Panc1 (cell line): ENCODE measurements around the gene PER2. TPM values are rescaled to one million over a fixed set of nuclear protein-coding genes. Genes with fewer than 3 reads are reported as not detected.

Source experiments
- ATAC-seq: fragments of 200-7000 bp; cut with Tn5 transposase; 2 replicates; pipeline ENCODE4 v1.9.1; 2020; ENCODE audit warnings: mild to moderate bottlenecking, moderate library complexity
- BruUV-seq: library from RNA; stranded (reverse); fragments of 400-500 nt; replicated peaks from 2 replicates; lab custom pipeline; 2021; lab: Mats Ljungman, UMichigan
- CTCF ChIA-PET: fragments of 300-600 bp; sonication (Branson Sonifier 250); formaldehyde crosslinking; loops from one replicate; lab custom pipeline; 2022; ENCODE audit warnings: antibody characterized with exemption; lab: Charles Lee
- POLR2A ChIA-PET: fragments of 300-600 bp; sonication (Branson Sonifier 250); formaldehyde crosslinking; loops from one replicate; lab custom pipeline; 2022; ENCODE audit warnings: antibody characterized with exemption; lab: Charles Lee
- DNase-seq: peaks from one replicate; pipeline ENCODE4 v3.0.0-alpha.2; 2010; ENCODE audit warnings: low read depth, low spot score
- H3K27ac ChIP-seq: 2 replicates; pipeline ENCODE4 v1.5.1; 2011; ENCODE audit warnings: mild to moderate bottlenecking, low read length, inconsistent platforms
- H3K27me3 ChIP-seq: fragments of 200-500 bp; sonication (Bioruptor generic); 2 replicates; pipeline ENCODE4 v1.6.0; 2014; ENCODE audit warnings: low read length, inconsistent platforms; ENCODE audit not compliant: control insufficient read depth, insufficient read depth
- H3K36me3 ChIP-seq: fragments of 200-500 bp; sonication (Bioruptor generic); 2 replicates; pipeline ENCODE4 v1.5.1; 2014; ENCODE audit warnings: inconsistent platforms, mild to moderate bottlenecking, low read length, moderate library complexity; ENCODE audit not compliant: control insufficient read depth, insufficient read depth
- H3K4me1 ChIP-seq: 2 replicates; pipeline ENCODE4 v1.5.1; 2011; ENCODE audit warnings: inconsistent platforms, mild to moderate bottlenecking, low read length, moderate library complexity; ENCODE audit not compliant: control insufficient read depth, insufficient read depth
- H3K4me3 ChIP-seq, 2 experiments: 2 replicates each; pipeline ENCODE4 v1.5.1; 2011 to 2012; ENCODE audit warnings: low read depth in 2 of 2, low read length in 2 of 2, mild to moderate bottlenecking in 2 of 2, inconsistent platforms in 1 of 2, moderate library complexity in 1 of 2
- H3K9me3 ChIP-seq: fragments of 200-500 bp; sonication (Bioruptor generic); 2 replicates; pipeline ENCODE4 v1.5.1; 2014; ENCODE audit warnings: low read depth, mild to moderate bottlenecking, inconsistent platforms, low read length, moderate library complexity; ENCODE audit not compliant: control insufficient read depth, insufficient read depth
- CTCF ChIP-seq: fragments of 450-650 bp; IDR thresholded peaks from 2 replicates; pipeline ENCODE4 v1.5.1; 2017; ENCODE audit warnings: mild to moderate bottlenecking
- POLR2AphosphoS5 ChIP-seq: IDR thresholded peaks from 2 replicates; pipeline ENCODE4 v1.6.1; 2012; ENCODE audit warnings: mild to moderate bottlenecking, low read depth, low read length, moderate library complexity
- REST ChIP-seq, 2 experiments: IDR thresholded peaks; 2 replicates each; pipeline ENCODE4 v1.6.1; 2011 to 2012; ENCODE audit warnings: low read depth in 2 of 2, control low read depth in 1 of 2, low read length in 1 of 2, mild to moderate bottlenecking in 1 of 2, moderate library complexity in 1 of 2; ENCODE audit not compliant: insufficient read depth in 1 of 2
- SIN3A ChIP-seq: IDR thresholded peaks from 2 replicates; pipeline ENCODE4 v1.6.1; 2012; ENCODE audit warnings: low read depth, mild to moderate bottlenecking, low read length, moderate library complexity, borderline replicate concordance; ENCODE audit not compliant: insufficient read depth
- TCF7L2 ChIP-seq: IDR thresholded peaks from 2 replicates; pipeline ENCODE4 v1.6.1; 2011; ENCODE audit warnings: mild to moderate bottlenecking, low read depth, low read length, inconsistent platforms
- in situ Hi-C: cut with HindIII; loops from 2 replicates; pipeline ENCODE4 v1.10.0; 2016; ENCODE audit warnings: low sequenced_read_pairs, low pct_unique_long_range_greater_than_20kb
- intact Hi-C: fragments of 100-400 bp; cut with micrococcal nuclease; formaldehyde crosslinking; loops from one replicate; pipeline ENCODE4 v1.10.0; 2022; ENCODE audit not compliant: unreplicated experiment
- total RNA-seq: library from RNA; stranded (reverse); gene quantifications from one replicate; pipeline ENCODE4 v1.2.1, GENCODE V29; 2021; ENCODE audit not compliant: unreplicated experiment

Gene PER2
- total RNA-seq, 1 experiment from 2014 or later, result 9.9 TPM

- no peak for TF ChIP-seq SIN3A
- TF ChIP-seq REST (IDR thresholded peaks at IDR 0.05; ENCODE audit: insufficient read depth in 1 of 2, low read depth in 2 of 2, low read length in 1 of 2), result no peak
- no peak for TF ChIP-seq POLR2AphosphoS5
- TF ChIP-seq CTCF, result no peak
- no peak for TF ChIP-seq TCF7L2
- no TSS peak for BruUV-seq
- no peaks in the 10 kb centered on the region for H3K36me3 ChIP-seq
- in situ Hi-C loops (no loop called here), intact Hi-C loops (no loop called here)
- H3K27me3 ChIP-seq, result no peaks in the 10 kb centered on the region
- H3K27ac ChIP-seq, result no peak overlapping the region
- ChIA-PET CTCF (no interaction called here), POLR2A (no interaction called here)
- ATAC-seq, result no peak
- DNase-seq, result no peak
- no peak overlapping the region for H3K4me3 ChIP-seq
- H3K9me3 ChIP-seq, result no peaks in the 10 kb centered on the region
- no peaks in the 10 kb centered on the region for H3K4me1 ChIP-seq
Measured at GRCh38 chr2:238241970-238242369, 46.4 kb downstream of the PER2 start.

GRCh38 chr2:238240757-238241711 is 47.4 kb downstream of the PER2 start:
- intact Hi-C loops, result no loop called here
- no TSS peak for BruUV-seq
- Histone ChIP-seq H3K4me3 (peak overlapping the region in 1 of 2 experiments; percentile 66; a peak in 2 of 4 replicates), H3K36me3 (no peaks in the 10 kb centered on the region), H3K9me3 (no peaks in the 10 kb centered on the region), H3K4me1 (no peaks in the 10 kb centered on the region), H3K27me3 (no peaks in the 10 kb centered on the region), H3K27ac (no peak overlapping the region)
- TF ChIP-seq SIN3A, result no peak
- no peak for TF ChIP-seq REST (IDR thresholded peaks at IDR 0.05; ENCODE audit: insufficient read depth in 1 of 2, low read depth in 2 of 2, low read length in 1 of 2)
- TF ChIP-seq POLR2AphosphoS5, result no peak
- TF ChIP-seq TCF7L2, result no peak
- no peak; the same call in 1 of the 2 replicates for TF ChIP-seq CTCF
- ChIA-PET POLR2A (interaction anchor here (0.5 kb wide), 1 partner anchor 81 kb away, joined by 3 read pairs; no protein-coding TSS in a partner anchor), CTCF (no interaction called here)
- in situ Hi-C loops, result no loop called here
- ATAC-seq (peak; percentile 13; the same call in 1 of the 2 replicates), DNase-seq (no peak)
